Stimulated activated CD4-positive, alpha-beta T cell treated with anti-CD3 and anti-CD28 coated beads, TNF-alpha, amount 100 ng/mL, for 24 hours (primary cell): ENCODE measurements around the gene SLX4.

Experiments used
- DNase-seq, 3 experiments: peaks; one replicate each; pipeline ENCODE4 v3.0.0-alpha.2; 2020; ENCODE audit warnings: low read depth in 3 of 3

SLX4 gene

DNA sequence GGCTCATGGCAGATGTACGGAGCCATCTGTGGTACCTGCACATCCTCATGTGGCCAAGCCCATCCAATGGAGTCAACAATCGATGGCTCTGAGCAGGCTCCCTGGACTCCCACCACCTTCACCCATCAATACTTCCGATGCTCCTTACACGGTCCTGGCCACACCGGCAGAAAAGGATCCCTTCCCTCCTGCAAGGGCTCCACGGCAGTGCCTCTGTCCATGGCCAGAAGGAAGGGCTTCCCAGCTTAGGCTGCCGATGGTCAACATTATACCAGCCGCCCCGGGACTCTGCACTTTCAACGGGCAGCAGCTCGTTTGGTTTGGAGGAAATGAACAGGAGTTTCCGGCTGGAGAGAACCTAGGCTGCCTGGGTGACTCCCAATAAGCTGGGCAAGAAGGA, 13.2 kb downstream of the SLX4 start:
- DNase-seq: no peak

DNA sequence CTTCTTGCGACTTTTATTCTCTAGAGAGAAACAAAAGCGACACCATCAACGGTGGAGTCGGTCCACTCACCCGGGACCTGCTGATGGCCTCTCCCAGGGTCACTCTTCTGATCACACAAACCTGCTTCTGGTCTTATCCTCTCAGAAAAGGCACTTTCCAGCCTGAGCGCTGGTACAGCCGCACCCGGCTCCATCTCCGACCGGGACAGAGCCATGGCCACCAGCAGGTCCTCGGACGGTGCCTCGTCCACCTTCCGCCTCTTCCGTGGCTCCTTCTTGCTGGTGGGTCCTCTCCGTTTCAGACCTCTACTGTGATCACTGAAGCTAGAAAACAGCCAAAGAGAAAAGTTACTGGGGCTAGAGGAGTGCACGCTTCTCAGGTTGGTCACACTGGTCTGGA, 13.7 kb downstream of the SLX4 start:
- no peak for DNase-seq

DNA sequence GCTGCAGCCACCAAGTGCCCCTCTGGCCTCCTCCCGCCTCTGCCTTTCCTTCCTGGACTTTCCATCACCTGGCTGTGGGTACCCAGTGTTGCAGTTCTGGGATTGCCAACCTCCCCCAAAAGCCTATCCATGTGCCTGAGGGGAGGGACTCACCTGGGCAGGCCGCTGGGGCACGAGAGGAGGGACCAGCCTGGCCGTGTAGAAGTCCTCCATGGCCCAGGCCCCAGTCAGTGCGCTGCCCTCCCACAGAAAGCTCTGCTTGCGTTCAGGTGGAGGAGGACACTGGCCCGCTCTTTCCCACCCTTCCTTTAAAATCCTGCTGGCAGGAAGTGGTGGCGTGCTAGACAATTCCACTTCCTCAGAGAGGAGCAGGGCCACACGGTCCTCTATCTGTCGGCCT, 14.2 kb downstream of the SLX4 start:
- DNase-seq: no peak

DNA sequence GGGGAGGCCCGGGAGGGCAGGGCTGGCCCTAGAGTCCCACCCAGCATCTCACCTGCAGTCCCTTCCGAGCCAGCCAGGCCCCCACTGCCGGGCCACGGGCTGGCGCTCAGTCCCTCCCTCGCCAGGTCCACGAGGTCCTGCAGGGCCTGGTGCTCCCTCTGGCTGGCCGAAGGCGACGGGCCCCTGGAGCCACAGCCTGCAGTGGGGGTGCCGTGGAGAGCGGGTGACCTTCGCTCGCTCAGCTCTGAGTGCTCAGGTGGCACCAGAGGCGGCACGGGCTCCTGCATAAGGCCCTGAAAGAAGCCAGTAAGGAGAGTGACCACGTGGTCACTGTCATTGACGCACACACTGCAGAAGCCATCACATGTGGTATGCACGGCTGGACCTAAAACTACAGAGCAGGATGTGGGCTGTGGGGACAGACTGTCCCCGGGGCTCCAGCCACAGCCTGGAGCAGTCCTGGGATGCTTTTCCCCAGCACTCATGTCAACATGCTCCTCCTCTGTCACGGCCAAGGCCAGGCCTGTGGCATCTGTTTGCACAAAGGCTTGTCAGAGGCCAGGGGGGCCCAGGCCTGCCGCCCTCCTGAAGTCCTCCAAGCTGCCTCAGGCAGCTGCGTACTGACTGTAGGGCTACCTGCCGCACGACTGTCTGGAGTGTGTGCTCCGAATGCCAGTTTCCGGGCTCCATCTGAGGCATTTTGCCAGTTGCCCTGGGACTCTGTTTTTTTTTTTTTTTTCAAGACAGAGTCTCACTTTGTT, 15.1 kb downstream of the SLX4 start:
- no peak for DNase-seq

DNA sequence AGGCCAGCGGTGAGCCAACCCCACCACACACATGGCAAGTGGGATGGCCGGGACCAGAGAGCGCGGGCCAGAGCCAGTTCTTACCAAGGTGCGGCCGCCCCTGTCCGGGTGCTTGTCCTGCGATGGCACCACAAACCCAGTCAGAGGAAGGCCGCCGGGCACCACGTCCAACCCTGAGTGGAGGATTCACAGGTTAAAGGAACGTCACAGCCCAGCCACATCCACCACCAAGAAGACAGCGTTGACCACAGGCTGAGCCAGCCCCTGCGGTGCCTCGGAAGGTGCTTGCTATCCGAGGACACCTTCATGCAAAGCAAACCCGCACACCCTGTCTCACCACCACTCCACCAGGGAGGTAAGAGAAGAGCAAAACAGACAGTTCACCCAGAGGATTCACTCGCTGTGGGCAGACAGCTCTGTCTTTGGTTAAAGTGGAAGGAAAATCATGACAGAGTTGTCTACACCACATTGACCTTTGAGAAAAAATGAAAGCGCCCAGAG, 15.8 kb downstream of the SLX4 start:
- DNase-seq: no peak

DNA sequence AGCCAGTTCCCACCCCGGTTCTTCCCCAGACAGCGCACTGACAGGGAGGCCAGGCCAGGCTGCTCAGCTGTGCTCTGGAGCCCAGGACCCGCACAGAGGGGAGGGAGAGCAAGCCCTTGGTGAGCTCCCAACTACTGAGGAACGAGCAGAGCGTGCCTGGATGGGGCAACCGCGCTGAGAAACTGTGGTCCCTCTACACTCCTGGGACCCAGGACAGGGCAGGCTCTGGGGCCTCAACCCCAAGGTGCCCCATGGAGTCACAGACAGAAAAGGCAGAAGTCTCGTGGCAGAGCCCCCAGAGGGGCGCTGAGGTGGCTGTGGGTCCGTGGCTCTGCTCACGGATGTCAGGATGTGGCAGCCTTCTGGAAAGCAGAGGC, 16.3 kb downstream of the SLX4 start:
- DNase-seq: no peak

DNA sequence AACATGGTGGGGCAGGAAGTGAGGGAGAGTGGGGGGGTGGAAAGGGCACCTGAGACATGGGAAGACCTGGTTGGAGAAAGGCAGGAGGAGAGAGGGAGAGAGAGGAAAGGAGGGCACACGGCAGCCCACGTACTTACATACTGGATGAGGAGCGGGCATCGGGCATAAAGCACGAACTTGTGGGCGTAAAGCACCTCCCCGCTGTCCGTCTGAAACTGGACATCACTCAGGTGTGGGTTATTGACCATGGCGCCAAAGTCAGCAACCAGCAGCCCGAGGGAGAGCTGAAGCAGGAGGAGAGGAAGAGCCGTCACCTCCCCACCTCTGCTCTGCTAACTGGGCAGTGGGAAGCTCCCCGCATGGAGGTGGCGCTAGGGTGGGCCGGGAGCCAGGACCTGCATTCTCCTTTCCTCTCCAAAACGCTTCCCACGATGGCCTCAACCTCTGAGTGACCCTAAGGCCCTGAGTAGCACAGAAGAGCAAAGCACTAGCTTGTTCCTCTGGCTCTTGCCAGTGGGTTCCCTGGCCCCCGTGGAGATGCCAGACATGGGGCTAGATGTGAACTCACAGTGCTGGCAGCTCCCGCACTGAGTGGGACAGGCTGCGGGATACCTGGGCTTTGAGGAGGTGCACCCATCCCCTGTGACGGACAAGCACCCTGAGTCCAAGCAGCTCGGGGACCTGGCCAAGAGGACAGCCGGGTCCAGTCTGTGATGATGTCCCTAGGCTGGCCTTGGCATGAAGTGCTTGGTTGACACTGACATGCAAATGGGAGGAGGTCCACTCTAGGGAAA, 16.9 kb downstream of the SLX4 start:
- DNase-seq: no peak

DNA sequence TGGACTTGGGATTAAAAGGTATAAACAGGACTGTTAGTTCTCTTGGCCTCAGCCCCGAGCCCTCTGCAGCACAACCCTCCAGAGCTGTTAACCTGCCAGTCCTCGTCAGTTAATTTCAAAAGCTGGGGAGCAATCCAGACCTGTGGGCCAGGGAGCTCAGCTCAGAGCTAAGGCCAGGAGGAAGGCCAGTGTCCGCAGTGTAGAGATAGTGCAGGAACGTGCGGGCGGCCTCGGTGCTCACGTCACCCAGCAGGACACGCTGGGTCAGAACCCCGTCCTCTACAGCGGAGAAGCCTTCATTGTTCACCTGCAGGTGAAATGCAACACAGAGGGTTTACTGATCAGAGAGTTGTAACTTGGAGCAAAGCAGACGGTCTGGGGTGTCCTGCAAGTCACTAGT, 18.8 kb downstream of the SLX4 start:
- DNase-seq: no peak

DNA sequence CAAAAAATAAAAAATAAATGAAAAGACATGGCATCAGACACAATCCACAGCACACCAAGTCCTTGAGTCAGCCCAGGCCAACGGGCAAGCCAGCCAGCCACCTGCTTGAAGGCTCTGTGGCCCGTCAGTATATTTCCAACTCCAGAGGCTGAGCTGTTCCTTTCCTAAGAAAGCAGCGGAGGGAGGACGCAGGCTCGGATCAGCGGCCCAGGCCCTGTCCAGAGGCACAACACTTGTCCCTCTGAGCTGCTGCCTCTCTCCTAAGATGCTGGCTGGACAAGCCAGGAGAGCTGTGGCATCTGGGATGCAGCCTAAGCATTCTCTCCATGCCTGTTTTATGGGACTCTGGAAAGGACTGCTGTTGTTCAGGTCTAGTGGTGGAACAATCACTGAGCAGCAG, 19.4 kb downstream of the SLX4 start:
- DNase-seq: no peak

DNA sequence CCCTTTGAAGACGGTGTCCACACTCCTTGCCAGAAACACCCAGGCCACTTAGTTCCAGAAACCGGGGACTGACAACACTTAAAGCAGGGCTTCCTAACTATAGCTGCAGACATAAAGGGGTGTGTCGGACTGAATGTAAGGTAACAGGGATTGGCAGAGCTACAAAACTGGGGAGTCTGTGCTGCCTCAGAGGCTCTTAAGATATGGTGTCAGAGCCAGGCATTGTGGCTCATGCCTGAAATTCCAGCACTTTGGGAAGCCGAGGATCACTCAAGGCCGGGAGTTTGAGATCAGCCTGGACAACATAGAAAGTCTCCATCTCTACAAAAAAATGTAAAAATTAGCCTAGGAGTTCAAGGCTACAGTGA, 20.0 kb downstream of the SLX4 start:
- DNase-seq: no peak

DNA sequence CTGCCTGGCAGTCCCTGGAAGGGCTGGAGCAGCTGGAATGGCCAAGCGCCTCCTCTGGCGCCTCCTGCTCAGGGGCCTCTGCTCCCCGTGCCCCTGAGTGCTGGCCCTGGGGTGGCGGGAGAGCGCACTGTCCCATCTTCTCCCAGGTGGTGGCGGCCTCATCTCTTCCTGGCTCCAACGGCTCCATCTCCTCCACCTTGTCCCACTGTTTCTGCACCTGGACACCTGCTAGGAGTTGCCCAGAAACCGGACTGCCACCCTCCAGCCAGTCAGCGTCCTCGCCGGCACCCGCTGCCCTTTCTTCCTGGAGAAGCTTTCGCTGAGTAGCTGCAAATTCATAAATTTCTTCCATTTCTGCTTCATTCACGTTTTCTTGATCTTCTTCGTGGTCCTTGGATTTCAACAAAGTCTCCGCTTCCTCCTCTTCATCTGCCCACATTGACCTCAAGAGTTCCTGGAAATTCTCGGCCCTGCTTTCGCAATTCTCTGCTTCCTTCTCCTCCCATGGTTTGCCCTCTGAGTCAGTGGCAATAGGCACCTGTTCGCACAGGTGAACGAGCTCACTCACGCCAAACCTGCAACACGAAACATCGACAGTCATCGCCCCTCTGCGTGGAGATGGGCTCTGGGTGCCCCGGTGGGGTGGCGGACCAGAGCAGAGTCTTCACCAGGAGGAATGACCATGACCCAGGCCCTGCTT, 20.5 kb downstream of the SLX4 start:
- no peak for DNase-seq

DNA sequence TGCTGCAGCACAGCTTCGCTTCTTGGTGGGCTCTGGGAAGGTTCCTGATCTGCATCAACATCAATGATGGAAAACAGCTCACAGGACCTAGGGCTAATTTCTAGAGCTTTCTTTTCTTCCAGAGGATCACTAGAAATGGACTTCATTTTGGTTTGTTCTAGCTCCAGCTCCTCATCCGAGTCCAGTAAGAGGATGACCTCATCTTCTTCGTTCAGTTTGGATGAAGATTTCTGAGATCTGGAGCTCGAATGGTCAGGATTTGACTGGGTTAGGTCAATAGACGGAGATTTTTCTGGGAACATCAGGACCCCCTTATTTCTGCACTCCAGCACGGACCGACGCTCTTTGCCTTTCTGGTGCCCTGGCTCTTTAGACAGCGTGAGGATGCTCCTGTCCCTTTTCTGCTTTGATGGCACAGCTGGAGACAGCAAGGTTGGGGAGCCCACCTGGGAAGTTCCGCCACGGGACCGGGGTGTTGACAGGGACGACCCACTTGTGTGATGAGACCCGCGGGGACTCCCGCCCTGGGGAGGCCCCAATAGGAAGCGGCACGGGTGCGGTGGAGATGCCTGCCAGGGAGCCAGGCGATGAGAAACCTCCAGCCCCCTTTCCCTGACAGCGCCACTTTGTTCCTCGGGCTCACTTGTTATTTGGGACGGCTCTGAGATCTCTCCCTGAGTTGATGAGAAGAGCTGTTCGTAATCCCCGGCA, 21.3 kb downstream of the SLX4 start:
- no peak for DNase-seq

DNA sequence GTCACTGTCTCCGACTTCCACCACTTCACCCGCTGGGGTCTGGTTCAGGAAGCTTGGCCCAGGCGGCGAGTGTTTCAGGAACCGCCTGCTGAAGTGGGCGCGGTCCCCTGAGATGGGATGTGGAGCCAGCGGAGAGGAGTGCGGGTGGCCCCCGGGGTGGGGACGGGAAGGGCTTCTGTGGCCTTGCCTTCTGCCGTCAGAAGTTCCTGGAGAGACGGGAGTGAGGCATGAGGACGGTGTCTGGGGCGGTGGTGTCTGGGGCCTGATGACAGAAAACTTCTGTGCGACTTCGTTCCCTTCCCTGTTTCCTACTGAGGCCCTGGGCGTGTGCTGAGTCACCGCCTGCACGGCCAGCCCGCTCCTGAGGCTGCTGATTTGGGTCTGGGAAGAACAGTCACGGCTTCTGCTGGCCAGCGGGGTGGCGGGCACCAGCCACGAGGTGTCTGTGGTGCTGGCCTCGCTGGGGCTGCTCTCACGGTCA, 21.9 kb downstream of the SLX4 start:
- no peak for DNase-seq

DNA sequence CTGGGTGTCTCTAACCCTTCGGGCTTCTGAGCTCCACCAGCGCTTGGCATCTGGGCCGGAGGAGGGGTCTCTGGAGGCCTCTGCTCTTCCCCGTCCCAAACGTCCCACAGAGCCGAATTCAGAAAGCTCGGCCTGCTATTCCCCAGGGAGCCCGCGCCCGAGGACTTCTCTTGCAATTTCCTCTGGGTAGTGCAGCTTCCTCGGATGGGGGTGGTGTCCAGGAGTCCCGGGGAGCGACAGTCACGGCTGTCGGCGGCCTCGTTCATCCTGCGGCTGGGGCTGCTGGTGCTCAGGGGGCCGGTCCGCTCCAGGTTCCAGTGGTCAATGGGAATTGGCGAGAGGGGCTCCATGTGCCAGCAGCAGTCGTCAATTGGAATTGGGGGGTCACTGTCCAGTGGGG, 22.4 kb downstream of the SLX4 start:
- no peak for DNase-seq

DNA sequence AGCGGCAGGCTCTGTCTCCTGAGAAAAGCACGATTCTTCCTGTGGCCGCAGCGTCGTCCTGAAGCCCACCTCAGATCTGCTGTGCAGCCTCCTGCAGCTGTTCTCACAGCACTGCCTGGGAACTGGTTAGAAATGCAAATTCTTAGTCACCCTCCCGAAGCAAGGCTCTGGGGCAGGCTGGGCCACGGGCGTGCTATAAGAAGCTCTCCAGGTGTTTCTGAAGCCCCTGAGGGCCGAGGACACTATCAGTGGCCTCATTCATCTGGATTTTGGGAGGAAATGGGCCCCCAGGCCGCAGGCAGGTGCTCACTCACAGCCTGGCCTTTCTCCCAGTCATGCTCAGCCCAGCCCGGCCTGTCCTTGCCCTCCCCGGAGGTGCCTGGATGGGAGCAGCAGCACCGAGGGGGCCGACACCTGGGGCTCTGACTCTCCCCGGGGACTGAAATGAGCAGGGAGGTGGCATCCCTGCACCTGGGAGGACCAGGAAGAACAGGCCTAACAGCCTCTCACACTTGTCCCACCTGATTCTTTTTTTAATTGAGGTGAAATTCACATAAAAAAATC, 23.8 kb downstream of the SLX4 start:
- DNase-seq: no peak

DNA sequence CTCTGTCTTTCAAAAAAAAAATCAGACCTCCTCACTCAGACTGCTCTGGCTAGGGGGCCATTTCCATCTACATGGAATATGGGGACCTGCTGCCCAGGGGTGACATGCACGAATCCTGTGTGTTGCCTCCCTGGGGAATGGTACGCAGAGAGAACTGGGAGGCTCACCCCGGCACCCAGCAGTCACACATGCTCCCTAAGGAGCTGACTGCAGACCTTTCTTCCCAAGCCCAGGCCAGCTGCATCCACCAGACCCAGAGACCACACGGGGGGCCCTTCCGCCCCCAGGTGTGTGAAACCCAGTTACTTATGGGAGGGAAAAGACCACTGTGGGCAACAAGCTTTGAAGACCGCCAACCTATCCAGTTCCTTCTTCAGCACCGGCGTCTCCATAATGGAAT, 27.0 kb downstream of the SLX4 start:
- DNase-seq: no peak

DNA sequence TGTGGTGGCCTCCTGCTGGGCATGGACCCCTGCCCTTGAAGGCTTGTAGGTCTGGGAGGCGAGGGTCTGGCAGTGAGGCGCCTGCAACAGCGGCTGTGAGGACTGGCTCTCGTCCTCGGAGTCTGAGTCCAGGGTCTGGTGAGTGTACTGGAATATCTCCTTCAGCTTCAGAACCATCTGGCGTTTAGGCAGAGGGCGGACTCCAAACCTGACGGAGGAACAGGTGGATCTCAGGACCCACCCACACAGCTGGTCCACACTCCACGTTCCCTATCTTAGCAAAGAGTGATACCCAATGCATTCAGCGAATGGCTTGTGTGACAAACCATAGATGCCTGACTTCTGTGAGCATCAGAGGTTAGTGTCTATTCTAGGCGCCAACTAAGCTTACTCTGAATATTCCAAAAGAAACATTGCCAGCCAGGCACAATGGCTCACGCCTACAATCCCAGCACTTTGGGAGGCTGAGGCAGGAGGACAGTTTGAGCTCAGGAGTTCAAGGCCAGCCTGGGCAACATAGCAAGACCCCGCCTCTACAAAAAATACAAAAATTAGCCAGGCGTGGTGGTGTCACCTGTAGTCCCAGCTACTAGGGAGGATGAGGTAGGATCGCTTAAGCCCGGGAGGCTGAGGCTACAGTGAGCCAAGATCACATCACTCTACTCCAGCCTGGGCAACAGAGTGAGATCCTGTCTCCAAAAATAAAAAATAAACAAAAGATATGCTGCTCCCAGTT, 27.9 kb downstream of the SLX4 start:
- DNase-seq: no peak

DNA sequence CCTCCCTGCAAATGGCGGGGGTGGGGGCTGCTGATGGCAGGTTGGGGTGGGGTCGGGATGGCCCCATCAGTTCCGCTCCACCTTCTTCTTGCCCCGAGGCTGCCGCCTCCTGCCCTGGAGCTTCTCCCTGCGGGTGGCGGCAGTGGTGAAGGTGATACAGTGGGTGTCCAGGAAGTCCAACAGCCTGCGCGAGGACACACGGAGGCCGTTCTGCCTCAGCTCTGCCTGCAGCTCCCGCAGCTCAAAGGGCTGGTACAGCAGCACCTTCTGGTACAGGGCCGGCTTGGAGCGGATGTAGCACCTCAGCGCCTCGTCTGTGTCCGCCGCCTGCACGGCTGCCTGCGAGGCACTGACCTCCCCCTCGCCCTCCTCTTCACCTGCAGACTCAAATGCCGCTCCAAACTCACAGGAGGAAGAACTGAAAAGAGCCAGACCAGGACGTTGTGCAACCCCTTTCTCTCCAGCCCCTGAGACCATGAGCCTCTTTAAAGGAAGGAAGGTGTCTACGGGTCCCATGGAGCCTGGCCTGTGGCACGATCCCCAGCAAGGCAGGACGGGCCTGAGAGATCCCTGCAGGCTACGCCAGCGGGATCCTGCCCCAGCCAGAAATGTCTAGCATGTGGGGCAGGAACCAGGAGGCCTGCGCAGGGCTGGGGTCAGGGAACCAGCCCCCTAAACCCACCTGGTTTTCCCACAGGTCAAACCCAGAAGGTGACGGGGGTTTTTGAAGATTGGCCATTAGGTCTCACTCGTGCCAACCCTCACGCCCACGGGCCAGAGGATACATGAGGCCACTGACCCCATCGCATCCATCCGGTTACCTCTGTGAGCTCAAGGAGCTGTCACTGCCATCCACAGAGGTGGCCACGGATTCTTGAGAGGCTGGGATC, 28.9 kb downstream of the SLX4 start:
- no peak for DNase-seq

DNA sequence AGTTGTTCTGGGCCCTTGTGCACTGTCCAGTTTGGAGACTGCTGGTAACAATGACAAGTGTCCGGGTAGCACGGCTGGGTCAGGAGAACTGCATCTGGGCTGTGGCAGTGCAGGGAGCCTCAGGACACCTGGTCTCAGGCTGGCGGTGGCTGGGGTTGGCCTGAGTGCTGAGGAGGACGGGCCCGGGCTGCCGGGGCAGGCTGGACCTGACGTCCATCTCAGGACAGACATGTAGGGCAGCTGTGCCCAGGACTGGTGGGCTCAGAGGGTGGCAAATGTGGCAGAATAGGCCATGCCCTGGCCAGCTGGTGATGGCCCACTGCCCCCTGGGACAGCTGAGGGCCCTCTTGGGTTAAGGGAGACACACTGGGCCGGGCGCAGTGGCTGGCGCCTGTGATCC, 30.0 kb downstream of the SLX4 start:
- DNase-seq: no peak

DNA sequence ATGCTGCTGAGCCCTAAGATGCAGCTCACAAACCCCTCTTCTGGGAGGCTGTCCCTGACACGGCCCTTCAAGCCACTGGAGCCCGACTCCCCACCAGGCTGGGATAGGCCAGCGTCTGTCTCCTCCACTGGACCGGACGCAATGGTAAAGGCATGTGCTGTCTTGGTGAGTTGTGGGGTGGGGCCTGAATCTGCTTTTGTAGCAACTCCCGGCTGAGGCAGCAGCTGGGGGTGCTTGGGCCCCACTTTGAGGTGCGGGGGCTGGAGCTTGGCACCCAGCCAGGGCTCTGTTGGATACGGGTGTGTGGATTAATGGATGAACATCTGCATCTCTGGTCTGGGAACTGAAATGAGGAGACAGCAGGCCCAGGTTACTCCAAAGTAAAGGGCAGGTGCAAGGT, 30.7 kb downstream of the SLX4 start:
- DNase-seq: no peak
